ENCODE measurements around the gene HAO1.

The HAO1 gene

DNA sequence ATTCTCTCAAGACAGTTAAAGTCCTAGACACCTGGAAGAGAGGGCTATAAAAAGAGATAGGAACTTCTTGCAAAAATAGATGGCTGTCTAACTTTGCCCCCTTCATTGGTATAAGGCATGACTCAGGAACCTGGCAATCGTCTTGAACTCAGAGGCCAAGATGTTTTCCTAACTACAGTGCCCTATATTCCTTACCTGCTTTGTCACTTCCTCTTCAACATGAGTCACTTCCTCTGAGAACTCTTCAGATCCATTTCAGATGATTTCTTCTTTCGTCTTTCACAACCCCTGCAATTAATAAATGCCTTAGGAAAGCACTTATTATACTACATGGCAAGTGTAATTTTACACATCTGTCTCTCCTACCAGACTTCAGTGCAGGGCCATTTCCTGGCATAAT is 83.5 kb downstream of the HAO1 start:
- no peaks in the 10 kb centered on the region for H3K27me3 ChIP-seq
- no peaks in the 10 kb centered on the region for H3K36me3 ChIP-seq
- no peak for DNase-seq
- no peak overlapping the region for H3K4me3 ChIP-seq
- intact Hi-C loops (cut with DNase I; ENCODE audit: low total_unique reads): loop anchor here (5.0 kb wide), 1 partner anchor 1024 kb away; no protein-coding TSS in a partner anchor
- H3K4me1 ChIP-seq: no peaks in the 10 kb centered on the region
- H3K27ac ChIP-seq: no peak overlapping the region
- TF ChIP-seq, protein P1, sequence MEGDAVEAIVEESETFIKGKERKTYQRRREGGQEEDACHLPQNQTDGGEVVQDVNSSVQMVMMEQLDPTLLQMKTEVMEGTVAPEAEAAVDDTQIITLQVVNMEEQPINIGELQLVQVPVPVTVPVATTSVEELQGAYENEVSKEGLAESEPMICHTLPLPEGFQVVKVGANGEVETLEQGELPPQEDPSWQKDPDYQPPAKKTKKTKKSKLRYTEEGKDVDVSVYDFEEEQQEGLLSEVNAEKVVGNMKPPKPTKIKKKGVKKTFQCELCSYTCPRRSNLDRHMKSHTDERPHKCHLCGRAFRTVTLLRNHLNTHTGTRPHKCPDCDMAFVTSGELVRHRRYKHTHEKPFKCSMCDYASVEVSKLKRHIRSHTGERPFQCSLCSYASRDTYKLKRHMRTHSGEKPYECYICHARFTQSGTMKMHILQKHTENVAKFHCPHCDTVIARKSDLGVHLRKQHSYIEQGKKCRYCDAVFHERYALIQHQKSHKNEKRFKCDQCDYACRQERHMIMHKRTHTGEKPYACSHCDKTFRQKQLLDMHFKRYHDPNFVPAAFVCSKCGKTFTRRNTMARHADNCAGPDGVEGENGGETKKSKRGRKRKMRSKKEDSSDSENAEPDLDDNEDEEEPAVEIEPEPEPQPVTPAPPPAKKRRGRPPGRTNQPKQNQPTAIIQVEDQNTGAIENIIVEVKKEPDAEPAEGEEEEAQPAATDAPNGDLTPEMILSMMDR (IDR thresholded peaks at IDR 0.05): no peak
- H3K9me3 ChIP-seq: no peaks in the 10 kb centered on the region

DNA sequence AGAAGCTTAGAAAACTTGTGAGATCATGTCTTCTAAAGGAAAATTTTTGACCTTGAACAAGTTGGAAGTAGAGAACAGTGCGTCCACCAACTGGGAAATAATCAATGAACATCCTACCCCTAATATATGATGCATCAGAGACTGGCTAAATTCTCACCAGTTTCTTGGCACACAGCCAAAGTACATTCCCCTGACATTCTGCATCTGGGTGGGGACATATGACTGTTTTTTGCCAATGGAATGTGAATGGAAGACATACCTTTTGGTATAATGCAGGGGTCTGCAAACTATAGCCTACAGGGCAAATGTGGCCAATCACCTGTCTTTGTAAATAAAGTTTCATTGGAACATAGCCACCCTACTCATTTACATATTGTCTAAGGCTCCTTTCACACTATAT is 84.7 kb downstream of the HAO1 start:
- TF ChIP-seq, protein P1 (IDR thresholded peaks at IDR 0.05): no peak
- Histone ChIP-seq H3K9me3 (no peaks in the 10 kb centered on the region), H3K27ac (no peak overlapping the region), H3K4me3 (no peak overlapping the region), H3K4me1 (no peaks in the 10 kb centered on the region), H3K27me3 (no peaks in the 10 kb centered on the region), H3K36me3 (no peaks in the 10 kb centered on the region)
- intact Hi-C loops (cut with DNase I; ENCODE audit: low total_unique reads): loop anchor here (5.0 kb wide), 1 partner anchor 1023 kb away; no protein-coding TSS in a partner anchor
- DNase-seq: no peak

DNA sequence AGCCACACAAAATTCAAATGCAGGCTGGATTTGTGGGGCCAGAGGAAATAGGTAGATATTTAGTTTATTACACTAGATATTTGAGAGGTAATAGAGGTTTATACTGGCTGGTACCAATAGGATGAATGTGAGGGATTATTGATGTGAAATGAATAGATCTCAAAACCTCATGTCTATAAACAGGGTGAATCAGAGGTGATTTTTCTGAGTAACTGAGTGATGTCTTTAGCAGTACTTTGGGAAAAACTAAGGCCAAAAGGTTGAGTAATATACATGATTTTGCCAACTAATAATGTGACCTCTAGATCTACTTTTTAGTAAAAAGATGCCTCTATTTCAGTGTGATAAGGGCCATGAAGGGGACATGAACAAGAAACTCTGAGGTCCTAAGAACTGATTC is 86.8 kb downstream of the HAO1 start:
- intact Hi-C loops (cut with DNase I; ENCODE audit: low total_unique reads): no loop called here

DNA sequence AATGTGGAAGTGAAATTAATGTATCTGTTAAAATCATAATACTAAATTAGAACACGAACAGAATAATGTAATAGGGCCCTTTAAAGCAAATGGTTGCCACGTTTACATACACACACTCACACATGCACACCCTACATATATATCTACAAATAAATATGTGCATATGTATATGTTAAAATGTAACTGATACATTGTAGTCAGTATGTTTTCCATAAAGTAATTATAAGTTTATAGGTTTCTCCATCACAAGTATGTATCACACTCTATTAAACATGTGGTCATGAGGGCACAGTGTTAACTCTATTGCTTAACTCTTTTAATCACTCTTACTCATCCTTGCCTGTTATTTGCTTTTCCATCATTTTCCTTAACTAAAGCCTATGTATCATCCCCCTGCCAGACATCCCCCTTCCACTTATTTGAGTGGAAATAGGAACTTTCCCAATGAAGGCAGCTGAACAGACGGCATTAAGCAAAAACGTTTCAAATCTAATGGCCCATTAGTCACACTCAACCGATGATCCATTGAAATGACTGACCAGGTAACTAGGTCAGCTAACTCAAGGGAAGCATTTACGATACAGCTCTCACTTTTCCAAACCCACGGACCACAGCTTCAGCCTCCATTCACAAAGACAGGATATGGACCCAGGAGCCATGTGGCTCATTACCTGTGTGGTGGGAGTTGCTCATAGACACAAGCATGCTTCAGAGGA is 89.3 kb downstream of the HAO1 start:
- intact Hi-C loops (cut with DNase I; ENCODE audit: low total_unique reads): no loop called here
- no peak for DNase-seq
- H3K4me3 ChIP-seq: no peak overlapping the region
- no peak overlapping the region for H3K27ac ChIP-seq
- no peaks in the 10 kb centered on the region for H3K4me1 ChIP-seq
- no peaks in the 10 kb centered on the region for H3K36me3 ChIP-seq
- TF ChIP-seq, protein P1 (IDR thresholded peaks at IDR 0.05): no peak
- no peaks in the 10 kb centered on the region for H3K9me3 ChIP-seq
- H3K27me3 ChIP-seq: peaks cover 0 to 2% of the 10 kb centered on the region in 2 donors

More for the DNA sequence above, 86.8 kb downstream of the HAO1 start:
- no peaks in the 10 kb centered on the region for H3K36me3 ChIP-seq
- H3K9me3 ChIP-seq: no peaks in the 10 kb centered on the region
- no peak overlapping the region for H3K27ac ChIP-seq
- peaks cover 0 to 2% of the 10 kb centered on the region in 2 donors for H3K27me3 ChIP-seq
- no peak overlapping the region for H3K4me3 ChIP-seq
- TF ChIP-seq, protein P1 (IDR thresholded peaks at IDR 0.05): no peak
- no peaks in the 10 kb centered on the region for H3K4me1 ChIP-seq
- DNase-seq: no peak

DNA sequence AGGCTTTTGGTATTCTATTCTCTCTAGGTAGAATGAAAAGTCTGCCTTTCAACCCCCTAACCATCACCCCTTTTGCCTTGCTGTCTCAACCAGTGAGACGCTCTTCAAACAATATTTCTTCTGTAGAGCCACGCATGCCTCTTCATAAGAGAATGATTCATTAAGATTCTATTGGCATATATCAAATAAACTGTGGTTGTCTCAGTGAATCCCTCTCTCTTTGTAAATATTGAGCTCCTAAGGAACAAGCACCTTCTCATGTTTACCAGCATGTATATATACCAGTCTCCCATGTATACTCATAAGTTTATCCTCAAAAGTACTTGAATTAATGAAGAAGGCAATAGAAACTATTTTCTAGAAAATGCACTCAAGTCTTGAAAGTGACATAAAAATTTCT is 90.6 kb downstream of the HAO1 start:
- intact Hi-C loops (cut with DNase I; ENCODE audit: low total_unique reads): no loop called here
- no peak overlapping the region for H3K4me3 ChIP-seq
- TF ChIP-seq, protein P1 (IDR thresholded peaks at IDR 0.05): no peak
- H3K36me3 ChIP-seq: no peaks in the 10 kb centered on the region
- peaks cover 0 to 2% of the 10 kb centered on the region in 2 donors for H3K27me3 ChIP-seq
- H3K27ac ChIP-seq: no peak overlapping the region
- no peak for DNase-seq
- no peaks in the 10 kb centered on the region for H3K9me3 ChIP-seq
- no peaks in the 10 kb centered on the region for H3K4me1 ChIP-seq
